IMR-90 (cell line): Measurements from ENCODE around the gene FAM118A. TPM values are rescaled to one million over a fixed set of nuclear protein-coding genes. Genes with fewer than 3 reads are reported as not detected.

Experiments used
- ATAC-seq: fragments of 200-7000 bp; cut with Tn5 transposase; 2 replicates; pipeline ENCODE4 v1.9.1; 2020; ENCODE audit warnings: low read depth, mild to moderate bottlenecking, moderate library complexity
- BruUV-seq: library from RNA; stranded (reverse); fragments of 400-500 nt; replicated peaks from 2 replicates; lab custom pipeline; 2021; lab: Mats Ljungman, UMichigan
- CTCF ChIA-PET: fragments of 300-600 bp; formaldehyde crosslinking; extraction: SDS; loops from one replicate; lab custom pipeline; 2021; ENCODE audit warnings: antibody characterized with exemption; lab: Yijun Ruan, JAX
- POLR2A ChIA-PET: fragments of 300-600 bp; sonication (Branson Sonifier 250); formaldehyde crosslinking; loops from one replicate; lab custom pipeline; 2022; ENCODE audit warnings: antibody characterized with exemption; ENCODE audit not compliant: unreplicated experiment; lab: Charles Lee
- DNase-seq: peaks from one replicate; pipeline ENCODE4 v3.0.0; 2013
- H2AFZ ChIP-seq: replicated peaks from 2 replicates; pipeline ENCODE3; 2013; ENCODE audit warnings: low read length, mild to moderate bottlenecking; ENCODE audit not compliant: poor library complexity
- H2AK5ac ChIP-seq: 2 replicates; pipeline ENCODE4 v1.6.1; 2013; ENCODE audit warnings: low read depth, low read length, inconsistent platforms
- H2AK9ac ChIP-seq: replicated peaks from 2 replicates; pipeline ENCODE3; 2013; ENCODE audit warnings: mild to moderate bottlenecking, low read depth, low read length, moderate library complexity; ENCODE audit not compliant: poor library complexity
- H2BK120ac ChIP-seq: 2 replicates; pipeline ENCODE4 v1.6.1; 2013; ENCODE audit warnings: low read depth, low read length, inconsistent platforms
- H2BK15ac ChIP-seq: 3 replicates; pipeline ENCODE4 v1.6.1; 2013; ENCODE audit warnings: low read depth, low read length, inconsistent platforms
- H2BK20ac ChIP-seq: 2 replicates; pipeline ENCODE4 v1.6.1; 2013; ENCODE audit warnings: low read depth, mild to moderate bottlenecking, inconsistent platforms, low read length, moderate library complexity
- H2BK5ac ChIP-seq: 2 replicates; pipeline ENCODE4 v1.6.1; 2013; ENCODE audit warnings: mild to moderate bottlenecking, low read depth, low read length, inconsistent platforms; ENCODE audit not compliant: poor library complexity, severe bottlenecking
- H3K14ac ChIP-seq: replicated peaks from 2 replicates; pipeline ENCODE4 v1.6.1; 2013; ENCODE audit warnings: low read depth, low read length, inconsistent platforms
- H3K18ac ChIP-seq: 2 replicates; pipeline ENCODE4 v1.6.1; 2013; ENCODE audit warnings: low read depth, low read length, control low read depth
- H3K23ac ChIP-seq: 2 replicates; pipeline ENCODE4 v1.6.1; 2013; ENCODE audit warnings: low read depth, low read length, inconsistent platforms
- H3K27ac ChIP-seq: 2 replicates; pipeline ENCODE4 v1.5.1; 2013; ENCODE audit warnings: mild to moderate bottlenecking, control low read depth, low read length; ENCODE audit not compliant: insufficient read depth
- H3K27me3 ChIP-seq: 2 replicates; pipeline ENCODE4 v1.6.1; 2013; ENCODE audit warnings: low read length; ENCODE audit not compliant: control insufficient read depth, insufficient read depth
- H3K36me3 ChIP-seq: 2 replicates; pipeline ENCODE4 v1.6.1; 2013; ENCODE audit warnings: low read length, mixed read lengths; ENCODE audit not compliant: control insufficient read depth, insufficient read depth
- H3K4ac ChIP-seq: 2 replicates; pipeline ENCODE4 v1.6.1; 2013; ENCODE audit warnings: low read depth, low read length, inconsistent platforms
- H3K4me1 ChIP-seq: 2 replicates; pipeline ENCODE4 v1.6.1; 2013; ENCODE audit warnings: low read length, mixed read lengths; ENCODE audit not compliant: control insufficient read depth, insufficient read depth
- H3K4me2 ChIP-seq: 2 replicates; pipeline ENCODE4 v1.6.1; 2013; ENCODE audit warnings: low read depth, mild to moderate bottlenecking, control low read depth, low read length, moderate library complexity
- H3K4me3 ChIP-seq: 2 replicates; pipeline ENCODE4 v1.5.1; 2013; ENCODE audit warnings: low read depth, mild to moderate bottlenecking, control low read depth, low read length, moderate library complexity; ENCODE audit not compliant: insufficient read depth
- H3K56ac ChIP-seq: 2 replicates; pipeline ENCODE4 v1.6.1; 2013; ENCODE audit warnings: low read length, inconsistent platforms; ENCODE audit not compliant: insufficient read depth; ENCODE audit errors: extremely low read depth
- H3K79me1 ChIP-seq, 2 experiments: 2 replicates each; pipeline ENCODE4 v1.6.1; 2013; ENCODE audit warnings: low read length in 2 of 2, inconsistent platforms in 1 of 2, low read depth in 1 of 2
- H3K9ac ChIP-seq: 2 replicates; pipeline ENCODE4 v1.6.1; 2013; ENCODE audit warnings: low read depth, low read length, control low read depth
- H3K9me1 ChIP-seq: 2 replicates; pipeline ENCODE4 v1.6.1; 2013; ENCODE audit warnings: low read length, inconsistent platforms; ENCODE audit not compliant: insufficient read depth
- H3K9me3 ChIP-seq: 2 replicates; pipeline ENCODE4 v1.6.1; 2013; ENCODE audit warnings: low read length; ENCODE audit not compliant: control insufficient read depth, insufficient read depth
- H4K20me1 ChIP-seq: 2 replicates; pipeline ENCODE4 v1.6.1; 2013; ENCODE audit warnings: low read length, inconsistent platforms; ENCODE audit not compliant: insufficient read depth
- H4K5ac ChIP-seq: 2 replicates; pipeline ENCODE4 v1.6.1; 2013; ENCODE audit warnings: mild to moderate bottlenecking, low read depth, low read length, control low read depth
- H4K8ac ChIP-seq, 2 experiments: 2 replicates each; pipeline ENCODE4 v1.6.1; 2013; ENCODE audit warnings: low read depth in 2 of 2, low read length in 2 of 2, control low read depth in 1 of 2, inconsistent platforms in 1 of 2
- H4K91ac ChIP-seq: 2 replicates; pipeline ENCODE4 v1.6.1; 2013; ENCODE audit warnings: low read depth, low read length, inconsistent platforms; ENCODE audit not compliant: insufficient read depth
- BHLHE40 ChIP-seq: fragments of 150-350 bp; IDR thresholded peaks from 2 replicates; pipeline ENCODE4 v1.6.1; 2016; ENCODE audit warnings: mild to moderate bottlenecking, low read depth, low read length
- CEBPB ChIP-seq: IDR thresholded peaks from 2 replicates; pipeline ENCODE4 v1.6.1; 2012; ENCODE audit warnings: low read depth, low read length, improper control_type of control experiment
- CHD1 ChIP-seq: IDR thresholded peaks from 2 replicates; pipeline ENCODE4 v1.6.1; 2012; ENCODE audit warnings: low read depth, low read length, improper control_type of control experiment
- ELK1 ChIP-seq: fragments of 150-350 bp; IDR thresholded peaks from 2 replicates; pipeline ENCODE4 v1.6.1; 2016; ENCODE audit warnings: low read depth, mild to moderate bottlenecking, low read length, moderate library complexity, borderline replicate concordance
- FOS ChIP-seq: fragments of 150-350 bp; IDR thresholded peaks from 2 replicates; pipeline ENCODE4 v1.6.1; 2016; ENCODE audit warnings: low read depth, low read length
- MAFK ChIP-seq: IDR thresholded peaks from 2 replicates; pipeline ENCODE4 v1.6.1; 2012; ENCODE audit warnings: low read depth, low read length, improper control_type of control experiment
- MAZ ChIP-seq: IDR thresholded peaks from 2 replicates; pipeline ENCODE4 v1.6.1; 2012; ENCODE audit warnings: low read depth, mild to moderate bottlenecking, low read length, improper control_type of control experiment, moderate library complexity, borderline replicate concordance
- MXI1 ChIP-seq: IDR thresholded peaks from 2 replicates; pipeline ENCODE4 v1.6.1; 2012; ENCODE audit warnings: low read depth, mild to moderate bottlenecking, low read length, moderate library complexity, borderline replicate concordance
- NFE2L2 ChIP-seq: fragments of 150-350 bp; IDR thresholded peaks from 2 replicates; pipeline ENCODE4 v1.6.1; 2016; ENCODE audit warnings: low read depth, mild to moderate bottlenecking, low read length
- POLR2A ChIP-seq: IDR thresholded peaks from 2 replicates; pipeline ENCODE4 v1.6.1; 2012; ENCODE audit warnings: mild to moderate bottlenecking, low read depth, low read length
- RAD21 ChIP-seq: IDR thresholded peaks from 2 replicates; pipeline ENCODE4 v1.6.1; 2012; ENCODE audit warnings: low read length, improper control_type of control experiment
- RCOR1 ChIP-seq: IDR thresholded peaks from 2 replicates; pipeline ENCODE4 v1.6.1; 2012; ENCODE audit warnings: mild to moderate bottlenecking, low read length, improper control_type of control experiment; ENCODE audit not compliant: insufficient replicate concordance
- RFX5 ChIP-seq: IDR thresholded peaks from 2 replicates; pipeline ENCODE4 v1.8.0; 2012; ENCODE audit warnings: low read depth, mild to moderate bottlenecking, low read length, moderate library complexity
- SMC3 ChIP-seq: fragments of 150-350 bp; IDR thresholded peaks from 2 replicates; pipeline ENCODE4 v1.6.1; 2016; ENCODE audit warnings: low read depth, mild to moderate bottlenecking, antibody characterized with exemption, low read length, moderate library complexity
- USF2 ChIP-seq: fragments of 150-350 bp; IDR thresholded peaks from 2 replicates; pipeline ENCODE4 v1.6.1; 2017; ENCODE audit warnings: mild to moderate bottlenecking, antibody characterized with exemption, low read length, low read depth
- WGBS, 2 experiments: methylation state at CpG; one replicate each; pipeline versions ENCODE4 v1.1.5 to v1.1.7; 2013; ENCODE audit warnings: missing lambda C conversion rate in 2 of 2; ENCODE audit not compliant: insufficient read length in 1 of 2; ENCODE audit errors: extremely low coverage in 2 of 2; 5-methylcytosine and 5-hydroxymethylcytosine counted together
- dilution Hi-C: fragments of 300-500 bp; cut with HindIII; formaldehyde crosslinking; loops from one replicate; pipeline ENCODE4 v1.14.3; 2018; ENCODE audit warnings: low sequenced_read_pairs; ENCODE audit not compliant: unreplicated experiment
- in situ Hi-C: fragments of 300-500 bp; cut with MboI; formaldehyde crosslinking; loops from 3 replicates; pipeline ENCODE4 v1.14.3; 2019; ENCODE audit warnings: low sequenced_read_pairs, inconsistent platforms, mixed read lengths
- intact Hi-C: fragments of 100-400 bp; cut with micrococcal nuclease; formaldehyde crosslinking; loops from 2 replicates; pipeline ENCODE4 v1.10.0; 2022
- polyA plus RNA-seq, 3 experiments: library from polyadenylated mRNA; depleted of rRNA; stranded (reverse); fragments of >200 nt; gene quantifications; 2 replicates each; pipeline ENCODE4 v1.2.3, GENCODE V29; 2012; ENCODE audit warnings: low replicate concordance in 1 of 3
- total RNA-seq: library from RNA; depleted of rRNA; stranded (reverse); fragments of >200 nt; gene quantifications from 2 replicates; pipeline ENCODE4 v1.2.3, GENCODE V29; 2012
- TF ChIP-seq, protein P1 (sequence below): conservative IDR thresholded peaks from 2 replicates; pipeline ENCODE4 v1.5.1; 2012; ENCODE audit warnings: mild to moderate bottlenecking, low read depth, low read length, improper control_type of control experiment

FAM118A gene
- total and polyA plus RNA-seq, 2 of the 4 experiments (the other 2 are of a cell fraction) = 20.6 to 95.6 TPM

DNA sequence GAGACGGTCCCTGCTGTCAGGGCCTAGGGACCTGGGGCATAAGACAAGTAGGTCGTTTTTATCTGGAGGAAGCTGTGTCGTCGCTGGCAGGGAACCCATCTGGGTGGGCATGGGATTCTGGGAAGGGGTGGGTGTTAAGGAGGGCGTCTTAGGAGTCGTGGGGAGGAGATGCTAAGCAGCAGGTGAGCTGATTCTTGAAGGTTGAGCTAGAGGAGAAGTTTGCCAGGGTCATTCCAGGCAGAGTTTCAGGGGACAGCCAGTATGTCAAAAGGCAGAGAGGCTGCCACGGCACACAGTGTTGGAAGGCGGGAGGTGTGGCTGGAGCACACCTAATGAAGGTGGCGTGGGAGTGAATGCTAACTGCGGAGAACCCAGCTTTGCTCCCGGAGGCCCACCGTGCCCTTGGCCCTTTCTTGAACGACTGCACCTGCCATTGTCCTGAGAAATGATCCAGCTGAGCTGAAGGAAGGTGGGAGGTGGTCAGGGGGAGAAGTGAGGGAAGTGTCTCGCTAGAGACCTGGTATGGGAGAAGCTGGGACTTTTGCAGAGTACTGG, 1.3 kb downstream of the FAM118A start:
- dilution Hi-C loops = no loop called here
- no peak overlapping the region for H4K5ac ChIP-seq
- H3K4ac ChIP-seq = no peak overlapping the region; the same call in 1 of the 2 replicates
- no peak overlapping the region for H4K8ac ChIP-seq
- no peak overlapping the region for H3K56ac ChIP-seq
- H2AK5ac ChIP-seq = no peak overlapping the region
- H3K9me1 ChIP-seq = 0 out of 2 replicates have a peak, but pooled peaks cover 10% of the 10 kb centered on the region
- no peaks in the 10 kb centered on the region for H3K27me3 ChIP-seq
- peak overlapping the region; percentile 97 for H3K4me2 ChIP-seq
- H3K18ac ChIP-seq = no peak overlapping the region
- no peak overlapping the region for H2BK5ac ChIP-seq
- peak overlapping the region; percentile 75 for H3K9ac ChIP-seq
- intact Hi-C loops = no loop called here
- H4K20me1 ChIP-seq = peaks cover 19% of the 10 kb centered on the region; the same call in 1 of the 2 replicates
- no peak overlapping the region for H2BK120ac ChIP-seq
- H3K4me1 ChIP-seq = peaks cover 15% of the 10 kb centered on the region
- no peak overlapping the region for H2AFZ ChIP-seq
- WGBS, 2 experiments = 45% methylated on average over 12 of the region's 14 CpGs; no CpG with 5 or more reads in 1 of the 2 experiments
- in situ Hi-C loops = no loop called here
- H4K91ac ChIP-seq = no peak overlapping the region
- peak overlapping the region; percentile 66 for H2AK9ac ChIP-seq
- no peak overlapping the region for H2BK15ac ChIP-seq
- no peak overlapping the region for H2BK20ac ChIP-seq
- BruUV-seq = no TSS peak
- no peaks in the 10 kb centered on the region for H3K9me3 ChIP-seq
- no peak for ATAC-seq
- H3K4me3 ChIP-seq = peak overlapping the region; percentile 78
- H3K27ac ChIP-seq = no peak overlapping the region
- peaks cover 16 to 54% of the 10 kb centered on the region in 2 experiments for H3K79me1 ChIP-seq
- no peak overlapping the region for H3K14ac ChIP-seq
- POLR2A ChIA-PET = no interaction called here
- H3K36me3 ChIP-seq = no peaks in the 10 kb centered on the region; the same call in 1 of the 2 replicates
- H3K23ac ChIP-seq = peak overlapping the region; percentile 46
- no peak for DNase-seq
- TF ChIP-seq RFX5 = no peak
- TF ChIP-seq SMC3 = no peak
- no peak for TF ChIP-seq USF2
- no peak for TF ChIP-seq CEBPB
- no peak for TF ChIP-seq RCOR1
- TF ChIP-seq MAFK = no peak
- no peak for TF ChIP-seq ELK1
- no peak for TF ChIP-seq BHLHE40
- TF ChIP-seq RAD21 = no peak
- TF ChIP-seq NFE2L2 = no peak
- TF ChIP-seq MAZ = no peak
- no peak for TF ChIP-seq POLR2A
- no peak for TF ChIP-seq FOS
- TF ChIP-seq, protein P1, sequence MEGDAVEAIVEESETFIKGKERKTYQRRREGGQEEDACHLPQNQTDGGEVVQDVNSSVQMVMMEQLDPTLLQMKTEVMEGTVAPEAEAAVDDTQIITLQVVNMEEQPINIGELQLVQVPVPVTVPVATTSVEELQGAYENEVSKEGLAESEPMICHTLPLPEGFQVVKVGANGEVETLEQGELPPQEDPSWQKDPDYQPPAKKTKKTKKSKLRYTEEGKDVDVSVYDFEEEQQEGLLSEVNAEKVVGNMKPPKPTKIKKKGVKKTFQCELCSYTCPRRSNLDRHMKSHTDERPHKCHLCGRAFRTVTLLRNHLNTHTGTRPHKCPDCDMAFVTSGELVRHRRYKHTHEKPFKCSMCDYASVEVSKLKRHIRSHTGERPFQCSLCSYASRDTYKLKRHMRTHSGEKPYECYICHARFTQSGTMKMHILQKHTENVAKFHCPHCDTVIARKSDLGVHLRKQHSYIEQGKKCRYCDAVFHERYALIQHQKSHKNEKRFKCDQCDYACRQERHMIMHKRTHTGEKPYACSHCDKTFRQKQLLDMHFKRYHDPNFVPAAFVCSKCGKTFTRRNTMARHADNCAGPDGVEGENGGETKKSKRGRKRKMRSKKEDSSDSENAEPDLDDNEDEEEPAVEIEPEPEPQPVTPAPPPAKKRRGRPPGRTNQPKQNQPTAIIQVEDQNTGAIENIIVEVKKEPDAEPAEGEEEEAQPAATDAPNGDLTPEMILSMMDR = no peak
- TF ChIP-seq CHD1 = no peak
- no peak for TF ChIP-seq MXI1
- CTCF ChIA-PET = no interaction called here
